ENCODE results near the gene APEX1. TPM values are rescaled to one million over a fixed set of nuclear protein-coding genes. Genes with fewer than 3 reads are reported as not detected.
A peak's percentile ranks its signal among the peaks of the same experiment; 100 is the strongest.

The APEX1 gene
- 87.1 and 106 TPM in 2 replicates for total RNA-seq (2014; rRNA removed; shearing (Covaris generic))

DNA sequence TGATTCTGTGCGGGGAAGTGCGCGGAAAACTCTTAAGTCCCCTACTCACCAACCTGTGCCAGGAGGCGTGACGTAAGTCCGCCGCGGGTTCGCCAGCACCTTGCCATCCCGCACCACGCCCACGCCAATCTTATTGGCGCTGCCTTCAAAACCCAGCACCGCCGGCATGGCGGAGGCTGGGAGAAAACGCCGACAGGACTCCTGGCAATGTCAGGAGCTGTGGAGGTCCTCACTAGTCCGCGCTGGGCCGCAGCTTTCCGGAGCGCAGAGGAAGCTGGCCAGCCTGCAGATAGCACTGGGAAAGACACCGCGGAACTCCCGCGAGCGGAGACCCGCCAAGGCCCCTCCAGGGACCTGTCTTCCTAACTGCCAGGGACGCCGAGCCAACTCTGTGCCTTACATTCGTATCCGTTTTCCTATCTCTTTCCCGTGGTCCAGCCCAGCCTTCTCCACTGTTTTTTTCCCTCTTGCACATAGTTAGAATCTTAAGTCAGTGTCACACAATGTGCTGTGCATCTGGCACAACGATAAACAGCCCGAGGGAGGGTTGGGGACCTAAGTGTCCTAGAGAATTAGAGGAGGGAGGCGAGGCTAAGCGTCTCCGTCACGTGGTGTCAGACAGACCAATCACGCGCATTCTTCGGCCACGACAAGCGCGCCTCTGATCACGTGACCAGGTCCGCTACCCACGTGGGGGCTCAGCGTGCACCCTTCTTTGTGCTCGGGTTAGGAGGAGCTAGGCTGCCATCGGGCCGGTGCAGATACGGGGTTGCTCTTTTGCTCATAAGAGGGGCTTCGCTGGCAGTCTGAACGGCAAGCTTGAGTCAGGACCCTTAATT is at the start of gene APEX1, which contains the start of gene OSGEP:
Gene APEX1, plus strand, starts transcription at position 711 of the 839 bp plus-strand sequence. CDS start 420 bp downstream, outside the sequence.
Gene OSGEP, minus strand, starts transcription at position 297 of the 839 bp plus-strand sequence. Its CDS starts 129 bp downstream, at position 168.
- no peaks in the 10 kb centered on the region for H3K27me3 ChIP-seq (ENCODE audit: control insufficient read depth, insufficient read depth, low read length)
- peak; percentile 96 for DNase-seq
- H3K36me3 ChIP-seq (replicated peaks; ENCODE audit: control insufficient read depth, insufficient read depth, low read length), result peaks cover 32% of the 10 kb centered on the region
- H3K4me3 ChIP-seq (ENCODE audit: insufficient read depth, low read depth, low read length), result peak within 1 kb of the TSS; percentile 77

DNA sequence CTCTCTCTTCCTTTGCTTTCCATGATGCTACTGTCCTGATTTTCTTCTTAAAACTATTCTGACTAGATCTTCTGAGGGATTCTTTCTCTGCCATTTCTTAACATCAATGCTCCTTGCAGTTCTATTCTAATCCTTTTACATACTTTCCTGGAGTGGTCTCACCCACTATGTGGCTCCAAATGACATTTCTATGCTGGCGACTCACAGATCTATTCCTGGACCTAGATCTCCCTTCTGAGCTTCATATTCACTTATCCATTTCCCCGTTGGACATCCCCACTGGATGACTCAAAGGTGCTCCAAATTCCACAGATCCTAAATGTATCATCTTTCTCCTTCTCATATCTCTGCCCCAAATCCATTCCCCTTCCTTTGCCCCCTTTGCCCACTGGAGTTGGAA is 45.8 kb upstream of the APEX1 start:
- H3K4me3 ChIP-seq (ENCODE audit: insufficient read depth, low read depth, low read length), result no peak overlapping the region
- no peaks in the 10 kb centered on the region for H3K27me3 ChIP-seq (ENCODE audit: control insufficient read depth, insufficient read depth, low read length)
- peaks cover 5% of the 10 kb centered on the region for H3K36me3 ChIP-seq (replicated peaks; ENCODE audit: control insufficient read depth, insufficient read depth, low read length)
- no peak for DNase-seq

DNA sequence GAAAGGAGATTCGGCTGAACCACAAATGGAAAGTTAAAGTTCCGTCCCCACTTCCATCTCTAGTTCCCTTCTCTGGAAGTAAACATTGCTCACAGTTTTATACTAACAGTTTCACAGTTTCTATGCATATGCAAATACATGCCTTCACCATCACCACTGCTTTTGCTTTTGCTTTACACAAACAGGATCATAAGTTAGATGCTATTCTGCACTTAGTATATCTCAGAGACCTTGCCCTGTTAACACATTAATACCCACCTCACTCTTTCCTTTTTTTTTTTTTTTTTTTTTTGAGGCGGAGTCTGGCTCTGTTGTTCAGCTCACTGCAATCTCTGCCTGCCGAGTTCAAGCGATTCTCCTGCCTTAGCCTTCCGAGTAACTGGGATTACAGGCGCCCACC is 42.6 kb upstream of the APEX1 start:
- DNase-seq, result no peak
- Histone ChIP-seq H3K36me3 (replicated peaks; ENCODE audit: control insufficient read depth, insufficient read depth, low read length) (peaks cover 5% of the 10 kb centered on the region), H3K27me3 (ENCODE audit: control insufficient read depth, insufficient read depth, low read length) (no peaks in the 10 kb centered on the region), H3K4me3 (ENCODE audit: insufficient read depth, low read depth, low read length) (peak overlapping the region; percentile 87)

DNA sequence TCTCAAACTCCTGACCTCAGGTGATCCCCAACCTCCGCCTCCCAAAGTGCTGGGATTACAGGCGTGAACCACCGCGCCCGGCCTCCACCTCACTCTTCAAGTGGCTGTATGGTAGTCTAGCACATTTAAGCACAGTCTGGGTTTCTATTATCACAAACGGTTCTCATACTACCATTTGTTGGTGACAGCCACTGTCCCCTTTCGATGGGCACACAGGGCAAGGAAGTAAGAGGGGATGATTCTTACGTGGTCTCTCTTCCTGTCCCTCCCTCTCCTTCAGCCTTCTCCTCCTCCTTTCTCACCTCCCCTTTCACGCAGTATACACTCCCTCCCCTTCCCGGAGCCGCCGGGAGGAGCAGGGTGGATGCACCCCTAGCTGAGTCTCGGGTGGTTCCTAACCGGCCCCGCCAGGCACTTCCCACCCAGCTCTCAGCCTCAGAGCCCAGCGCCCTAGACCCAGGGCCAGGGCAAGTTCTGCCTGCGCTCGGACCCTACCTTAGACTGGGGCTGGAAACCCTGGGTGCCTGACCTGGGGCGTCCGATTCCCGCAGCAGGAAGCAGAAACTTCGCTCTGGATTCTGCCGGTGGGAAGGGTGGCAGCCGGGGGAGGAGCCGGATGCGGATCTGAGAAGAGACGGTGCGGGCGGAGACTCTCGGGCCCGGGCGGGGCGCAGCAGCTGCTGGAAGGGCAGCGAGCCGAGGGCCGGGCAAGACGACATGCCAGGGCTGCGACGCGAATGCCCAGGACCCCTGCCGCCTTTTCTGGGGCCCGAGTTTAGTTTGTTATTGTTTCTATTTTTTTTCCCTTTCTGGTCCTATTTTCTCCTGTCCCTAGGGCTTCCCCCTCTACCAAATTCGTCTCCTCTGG is 41.9 kb upstream of the APEX1 start, which contains the start of gene TEP1:
Gene TEP1, minus strand, starts transcription at position 626 of the 868 bp plus-strand sequence. CDS start 5,062 bp downstream, outside the sequence.
- Histone ChIP-seq H3K36me3 (replicated peaks; ENCODE audit: control insufficient read depth, insufficient read depth, low read length) (no peaks in the 10 kb centered on the region; the same call in 1 of the 2 replicates), H3K27me3 (ENCODE audit: control insufficient read depth, insufficient read depth, low read length) (no peaks in the 10 kb centered on the region), H3K4me3 (ENCODE audit: insufficient read depth, low read depth, low read length) (peak within 1 kb of the TSS; percentile 87)
- peak; percentile 91 for DNase-seq

DNA sequence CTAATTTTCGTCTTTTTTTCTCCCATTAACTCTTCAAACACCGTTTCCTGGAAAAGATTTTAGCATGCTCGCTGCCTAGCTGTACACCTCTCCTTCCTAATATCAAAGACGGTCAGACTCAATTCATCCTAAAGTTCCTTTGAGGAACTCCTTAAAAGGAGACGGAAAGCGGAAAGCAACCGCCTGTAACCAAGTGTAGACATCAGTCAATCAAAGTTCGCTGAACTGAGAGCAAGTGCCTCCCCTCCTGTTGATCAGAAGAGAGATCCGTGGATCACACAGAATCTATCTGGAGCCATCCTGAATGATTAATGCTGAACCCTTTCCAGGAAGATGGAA is 41.3 kb upstream of the APEX1 start:
- peak overlapping the region; percentile 87 for H3K4me3 ChIP-seq (ENCODE audit: insufficient read depth, low read depth, low read length)
- peak; percentile 53 for DNase-seq
- H3K27me3 ChIP-seq (ENCODE audit: control insufficient read depth, insufficient read depth, low read length), result no peaks in the 10 kb centered on the region
- H3K36me3 ChIP-seq (replicated peaks; ENCODE audit: control insufficient read depth, insufficient read depth, low read length), result no peaks in the 10 kb centered on the region

DNA sequence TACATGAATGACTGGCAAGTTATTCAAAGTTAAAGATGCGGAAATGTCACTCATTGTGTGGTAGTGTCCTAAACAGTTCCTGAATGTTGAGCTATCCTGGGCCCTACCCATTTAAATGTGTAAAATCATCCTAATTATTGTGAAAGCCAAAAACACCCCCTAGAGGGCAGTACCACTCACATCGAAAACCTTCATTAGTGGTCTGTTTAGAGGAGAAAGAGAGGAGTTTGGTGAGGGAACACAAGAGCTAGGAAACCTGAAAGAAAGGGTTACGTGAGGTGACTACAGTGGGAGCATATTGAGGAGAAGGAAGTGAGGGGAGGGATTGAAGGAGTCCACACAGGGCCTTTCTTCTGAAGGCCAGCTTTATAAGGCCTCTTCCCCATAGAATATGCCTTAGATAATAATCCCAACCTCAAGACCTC is 39.2 kb upstream of the APEX1 start:
- DNase-seq, result peak; percentile 62
- no peaks in the 10 kb centered on the region for H3K36me3 ChIP-seq (replicated peaks; ENCODE audit: control insufficient read depth, insufficient read depth, low read length)
- H3K4me3 ChIP-seq (ENCODE audit: insufficient read depth, low read depth, low read length), result no peak overlapping the region
- H3K27me3 ChIP-seq (ENCODE audit: control insufficient read depth, insufficient read depth, low read length), result no peaks in the 10 kb centered on the region

DNA sequence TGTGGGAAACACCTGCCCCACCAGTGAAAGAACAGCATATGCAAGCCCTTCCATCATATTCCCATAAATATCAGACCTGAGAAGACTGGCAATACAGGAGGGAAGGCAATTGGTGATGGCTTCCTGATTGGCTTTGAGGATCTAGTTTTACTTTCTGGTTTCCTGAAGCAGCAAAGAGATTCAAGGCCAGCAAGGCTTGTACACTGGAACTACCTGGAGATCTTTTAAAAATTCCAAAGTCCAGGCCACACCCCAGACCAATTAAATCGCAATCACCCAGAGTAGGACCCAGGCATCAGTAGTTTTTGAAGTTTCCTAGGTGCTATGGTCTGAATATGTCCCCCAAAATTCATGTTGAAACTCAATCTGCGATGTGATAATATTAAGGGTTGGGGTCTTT is 38.8 kb upstream of the APEX1 start:
- DNase-seq, result no peak
- Histone ChIP-seq H3K36me3 (replicated peaks; ENCODE audit: control insufficient read depth, insufficient read depth, low read length) (no peaks in the 10 kb centered on the region), H3K27me3 (ENCODE audit: control insufficient read depth, insufficient read depth, low read length) (no peaks in the 10 kb centered on the region)

DNA sequence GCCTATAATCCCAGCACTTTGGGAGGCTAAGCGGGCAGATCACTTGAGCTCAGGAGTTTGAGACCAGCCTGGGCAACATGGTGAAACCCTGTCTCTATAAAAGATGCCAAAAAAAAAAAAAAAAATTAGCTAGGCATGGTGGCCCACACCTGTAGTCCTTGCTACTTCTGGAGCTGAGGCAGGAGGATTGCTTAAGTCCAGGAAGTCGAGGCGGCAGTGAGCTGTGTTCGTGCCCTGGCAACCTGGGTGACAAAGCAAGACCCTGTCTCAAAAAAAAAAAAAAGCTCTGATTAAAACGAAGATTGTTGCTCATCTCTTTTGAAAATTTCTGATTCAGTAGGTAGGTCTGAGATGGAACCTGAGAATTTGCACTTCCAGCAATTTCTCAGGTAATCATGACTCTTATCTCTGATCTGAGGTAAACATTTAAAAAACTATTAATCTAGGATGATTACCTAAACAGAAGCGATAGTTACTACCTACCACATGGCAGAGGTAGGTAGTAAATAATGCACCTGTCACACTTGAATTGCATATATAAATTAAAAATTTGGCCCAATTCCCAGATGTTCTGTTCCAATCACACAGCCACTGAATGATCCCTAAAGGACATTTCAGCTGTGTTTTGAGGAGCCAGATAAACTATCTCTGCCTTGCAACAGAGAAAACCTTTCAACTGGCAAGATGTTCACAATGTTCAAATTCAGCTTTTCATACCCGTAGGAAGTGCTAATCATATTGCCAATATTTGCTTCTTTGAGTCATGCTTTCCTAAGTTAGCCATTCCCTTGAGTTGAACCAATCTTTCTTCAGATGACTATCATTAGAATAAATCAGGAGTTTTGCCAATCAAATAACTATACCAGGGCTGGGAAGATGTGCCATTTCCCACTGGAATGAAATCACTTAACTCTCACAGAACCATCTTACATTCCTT is 37.5 kb upstream of the APEX1 start:
- Histone ChIP-seq H3K4me3 (ENCODE audit: insufficient read depth, low read depth, low read length) (no peak overlapping the region), H3K36me3 (replicated peaks; ENCODE audit: control insufficient read depth, insufficient read depth, low read length) (no peaks in the 10 kb centered on the region), H3K27me3 (ENCODE audit: control insufficient read depth, insufficient read depth, low read length) (no peaks in the 10 kb centered on the region)
- no peak for DNase-seq

More for the DNA sequence above, 38.8 kb upstream of the APEX1 start:
- no peak overlapping the region for H3K4me3 ChIP-seq (ENCODE audit: insufficient read depth, low read depth, low read length)

DNA sequence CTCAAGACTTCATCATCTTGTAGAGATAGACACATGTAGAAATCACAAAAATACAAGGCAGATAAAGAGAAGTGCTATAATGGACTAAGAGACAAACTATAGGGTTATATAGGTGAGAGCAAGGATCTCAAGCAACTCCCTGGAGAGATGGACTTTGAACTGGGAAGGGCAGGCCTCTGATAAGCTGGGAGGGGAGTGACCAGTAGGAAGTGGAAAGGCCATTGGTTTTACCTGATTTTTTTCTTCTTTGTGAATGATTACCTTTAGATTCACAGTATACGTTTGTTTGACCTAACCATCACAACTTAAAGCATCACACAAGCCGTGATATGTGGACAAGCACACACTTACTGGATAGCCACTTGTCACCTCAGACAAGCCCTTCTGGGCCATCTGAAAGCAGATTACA is 36.5 kb upstream of the APEX1 start:
- DNase-seq, result no peak
- Histone ChIP-seq H3K27me3 (ENCODE audit: control insufficient read depth, insufficient read depth, low read length) (no peaks in the 10 kb centered on the region), H3K36me3 (replicated peaks; ENCODE audit: control insufficient read depth, insufficient read depth, low read length) (no peaks in the 10 kb centered on the region), H3K4me3 (ENCODE audit: insufficient read depth, low read depth, low read length) (no peak overlapping the region)

DNA sequence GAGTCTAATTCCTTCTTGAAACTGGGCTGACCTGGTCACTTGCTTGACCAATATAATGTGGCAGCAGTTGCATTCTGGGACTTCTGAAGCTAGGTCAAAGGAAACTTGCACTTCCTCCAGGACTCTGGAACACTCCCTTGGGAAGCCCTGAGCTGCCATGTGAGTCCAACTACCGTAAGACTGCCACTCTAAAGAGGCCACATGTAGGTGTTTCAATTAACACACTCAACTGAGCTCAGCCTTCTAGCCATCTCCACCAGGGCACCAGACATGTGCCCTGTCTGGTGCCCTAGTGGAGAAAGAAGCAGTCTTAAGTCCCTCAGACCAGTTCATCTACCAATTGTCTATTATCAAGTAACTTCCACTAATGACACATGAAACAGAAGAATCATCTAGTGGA is 35.6 kb upstream of the APEX1 start:
- no peak for DNase-seq
- H3K4me3 ChIP-seq (ENCODE audit: insufficient read depth, low read depth, low read length), result no peak overlapping the region
- no peaks in the 10 kb centered on the region for H3K36me3 ChIP-seq (replicated peaks; ENCODE audit: control insufficient read depth, insufficient read depth, low read length)
- H3K27me3 ChIP-seq (ENCODE audit: control insufficient read depth, insufficient read depth, low read length), result no peaks in the 10 kb centered on the region

DNA sequence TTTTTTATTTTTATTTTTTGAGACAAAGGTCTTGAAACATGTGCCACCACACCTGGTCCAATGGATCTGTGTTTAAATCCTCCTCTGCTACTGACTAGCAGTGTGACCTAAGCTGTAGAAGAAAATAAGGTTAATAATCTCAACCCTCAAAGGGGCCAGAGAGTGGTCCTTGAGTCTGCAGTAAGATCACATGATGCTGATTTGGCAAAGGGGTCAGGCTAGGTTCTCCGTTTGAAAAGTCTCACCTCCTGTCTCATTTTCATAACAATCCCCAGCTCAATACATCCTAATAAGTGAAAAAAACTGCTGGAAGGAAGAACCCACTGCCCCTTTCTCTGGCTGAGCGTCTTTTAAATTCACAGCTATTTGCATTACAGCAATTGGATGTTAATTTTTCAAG is 33.8 kb upstream of the APEX1 start:
- Histone ChIP-seq H3K4me3 (ENCODE audit: insufficient read depth, low read depth, low read length) (no peak overlapping the region), H3K36me3 (replicated peaks; ENCODE audit: control insufficient read depth, insufficient read depth, low read length) (no peaks in the 10 kb centered on the region)

DNA sequence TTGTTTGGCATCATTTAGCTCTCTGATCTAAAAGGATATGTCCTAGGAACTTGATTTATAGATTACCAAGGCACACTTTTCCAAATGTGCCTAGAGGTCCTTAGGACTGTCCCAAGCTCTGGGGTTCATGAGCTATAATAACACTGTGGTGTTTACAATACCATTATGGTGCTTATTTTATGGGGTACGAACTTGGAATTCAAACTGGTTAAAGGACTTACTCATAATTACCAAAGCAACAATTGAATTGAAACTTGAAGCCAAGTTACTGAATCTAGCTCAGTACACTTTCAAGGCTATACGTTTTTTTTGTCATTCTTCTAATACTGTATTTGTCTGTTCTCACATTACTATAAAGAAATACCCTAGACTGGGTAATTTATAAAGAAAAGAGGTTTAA is 32.1 kb upstream of the APEX1 start:
- no peaks in the 10 kb centered on the region for H3K36me3 ChIP-seq (replicated peaks; ENCODE audit: control insufficient read depth, insufficient read depth, low read length)

More for the DNA sequence above, 33.8 kb upstream of the APEX1 start:
- no peak for DNase-seq
- H3K27me3 ChIP-seq (ENCODE audit: control insufficient read depth, insufficient read depth, low read length), result no peaks in the 10 kb centered on the region

DNA sequence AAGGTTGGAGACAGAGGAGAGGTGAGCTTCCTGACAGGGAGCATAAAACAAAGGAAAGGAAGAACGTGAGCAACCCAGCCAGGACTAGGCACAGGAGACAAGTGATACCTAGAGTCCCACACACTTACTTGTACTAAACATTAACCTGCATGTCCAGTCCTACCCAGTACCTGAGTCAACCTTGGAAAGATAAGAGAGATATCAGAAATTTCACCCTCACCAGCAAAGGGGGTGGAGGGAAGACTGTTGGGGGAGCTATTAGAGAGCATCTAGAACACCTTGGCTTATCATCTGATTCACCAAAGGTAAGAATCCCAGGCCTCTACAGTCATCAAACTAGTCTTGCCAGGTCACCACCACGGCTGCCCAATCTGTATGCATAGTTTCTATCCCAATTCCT is 30.2 kb upstream of the APEX1 start:
- DNase-seq, result no peak
- no peak overlapping the region for H3K4me3 ChIP-seq (ENCODE audit: insufficient read depth, low read depth, low read length)
- H3K36me3 ChIP-seq (replicated peaks; ENCODE audit: control insufficient read depth, insufficient read depth, low read length), result no peaks in the 10 kb centered on the region
- no peaks in the 10 kb centered on the region for H3K27me3 ChIP-seq (ENCODE audit: control insufficient read depth, insufficient read depth, low read length)

More for the DNA sequence above, 32.1 kb upstream of the APEX1 start:
- no peak for DNase-seq
- Histone ChIP-seq H3K27me3 (ENCODE audit: control insufficient read depth, insufficient read depth, low read length) (no peaks in the 10 kb centered on the region), H3K4me3 (ENCODE audit: insufficient read depth, low read depth, low read length) (no peak overlapping the region)

All from H7 (cell line).